Erythroblast (primary cell): ENCODE data around the gene FIGNL1.

Experiments
- GATA1 ChIP-seq: IDR thresholded peaks from 2 replicates; pipeline ENCODE4 v1.6.1; 2011; ENCODE audit warnings: low read depth, mild to moderate bottlenecking, control low read depth, low read length, moderate library complexity
- POLR2A ChIP-seq: IDR thresholded peaks from 2 replicates; pipeline ENCODE4 v1.6.1; 2011; ENCODE audit warnings: mild to moderate bottlenecking, low read length

GRCh38 chr7:50416527-50417182 is 33.5 kb downstream of the FIGNL1 start:
- TF ChIP-seq POLR2A (no peak), GATA1 (no peak)
